IPS-NIHi7 (cell line): ENCODE results near the gene BTBD8.

Experiments used
- DNase-seq: peaks from one replicate; pipeline ENCODE4 v3.0.0; 2012; ENCODE audit warnings: mixed read lengths; ENCODE audit errors: extremely low spot score

BTBD8 gene

DNA sequence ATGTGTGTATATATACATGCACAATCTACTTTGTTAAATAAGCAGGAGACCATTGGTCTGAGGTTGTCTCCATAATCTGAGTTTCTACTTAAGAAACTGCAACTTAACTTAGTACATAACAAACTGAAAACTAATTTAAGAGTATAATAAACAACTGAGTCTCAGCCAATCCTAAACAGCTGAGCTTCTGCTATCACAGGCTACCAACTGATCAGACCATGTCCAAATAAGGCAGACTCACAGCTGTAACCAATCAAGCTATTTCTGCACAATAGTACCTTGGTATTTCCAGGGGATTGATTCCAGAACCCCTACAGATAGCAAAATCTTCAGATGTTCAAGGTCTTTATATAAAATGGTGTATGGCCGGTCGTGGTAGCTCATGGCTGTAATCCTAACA is 111.6 kb downstream of the BTBD8 start:
- no peak for DNase-seq

DNA sequence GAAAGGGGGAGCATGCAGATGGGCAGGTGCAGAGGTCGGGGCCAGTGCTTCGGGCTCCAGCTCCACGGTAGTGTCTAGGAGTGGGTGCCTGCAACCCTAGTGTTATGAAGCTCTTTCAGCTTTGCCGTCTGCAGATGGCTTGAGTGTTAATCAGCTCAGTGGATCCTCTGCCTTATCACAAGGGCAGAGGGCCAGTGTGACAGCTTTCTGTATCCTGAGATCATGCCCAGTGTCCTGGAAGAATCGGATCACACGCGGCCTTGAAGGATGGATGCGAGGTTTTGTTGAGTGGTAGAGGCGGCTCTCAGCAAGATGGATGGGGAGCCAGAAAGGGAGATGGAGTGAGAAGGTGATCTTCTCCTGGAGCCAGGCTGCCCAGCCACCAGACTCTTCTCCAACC is 112.1 kb downstream of the BTBD8 start:
- no peak for DNase-seq

- DNase-seq: no peak
Observed at GRCh38 chr1:92194511-92194910, 114.4 kb downstream of the BTBD8 start.

DNA sequence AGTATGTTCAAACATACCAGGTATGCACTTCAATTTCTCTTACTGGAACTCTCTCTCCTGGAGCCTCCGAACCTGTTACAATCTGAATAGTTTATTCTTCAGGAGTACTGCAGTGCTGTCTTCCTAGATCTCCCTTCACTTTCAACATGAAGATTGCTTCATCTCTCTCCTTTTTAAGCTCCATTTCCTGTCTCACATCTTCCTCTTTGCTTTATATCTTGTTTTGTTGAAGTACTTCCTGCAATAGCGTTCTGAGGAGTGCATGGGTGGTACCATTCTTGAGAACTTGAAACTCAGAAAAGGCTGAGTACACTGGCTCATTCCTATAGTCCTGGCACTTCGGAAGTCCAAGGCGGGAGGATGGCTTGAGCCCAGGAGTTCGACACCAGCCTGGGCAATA is 121.8 kb downstream of the BTBD8 start:
- no peak for DNase-seq

DNA sequence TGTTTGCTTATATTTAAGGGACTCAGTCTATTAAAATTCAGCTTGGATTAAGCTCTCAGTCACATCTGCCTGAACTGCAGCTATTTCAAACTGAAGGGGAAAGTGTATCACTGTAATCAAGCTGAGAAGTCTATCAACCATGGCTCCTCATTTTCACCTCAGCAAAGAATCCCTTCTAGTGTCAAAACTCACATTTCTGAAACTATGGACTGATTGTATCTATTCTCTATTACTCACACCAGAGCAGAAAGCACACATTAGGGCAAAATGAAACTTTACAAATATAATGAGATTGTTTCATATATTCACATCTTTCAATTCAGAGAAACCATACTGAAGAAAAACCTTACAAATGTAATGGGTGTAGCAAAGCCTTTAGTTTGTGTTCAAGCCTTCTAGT is 123.0 kb downstream of the BTBD8 start:
- no peak for DNase-seq

GRCh38 chr1:92210701-92211100 is 130.6 kb downstream of the BTBD8 start:
- DNase-seq: no peak

GRCh38 chr1:92211166-92211565 is 131.0 kb downstream of the BTBD8 start:
- DNase-seq: no peak

DNA sequence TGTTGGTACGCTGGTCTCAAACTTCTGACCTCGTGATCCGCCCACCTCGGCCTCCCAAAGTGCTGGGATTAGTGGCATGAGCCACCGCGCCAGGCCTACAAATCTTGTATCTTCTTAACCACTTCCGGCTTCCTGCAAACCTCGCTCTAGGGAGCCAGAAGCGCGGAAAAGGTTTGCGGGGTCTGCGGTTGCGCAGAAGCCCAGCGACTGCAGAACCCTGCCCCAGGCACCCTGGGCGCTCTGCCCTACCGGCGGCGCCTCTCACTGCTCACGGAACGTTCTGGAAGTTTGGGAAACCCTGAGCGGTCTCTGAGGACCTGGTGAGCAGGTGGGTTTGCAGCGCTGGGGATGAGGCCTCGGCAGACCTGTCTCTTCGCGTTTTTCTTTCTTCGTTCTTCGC is 137.6 kb downstream of the BTBD8 start, which contains the start of gene C1orf146:
TSS of gene C1orf146 (plus strand) at position 195 of the 400 bp plus-strand sequence. CDS start 13,506 bp downstream, outside the sequence.
- no peak for DNase-seq

- DNase-seq: no peak
Observed at GRCh38 chr1:92218559-92218958, 138.4 kb downstream of the BTBD8 start.

DNA sequence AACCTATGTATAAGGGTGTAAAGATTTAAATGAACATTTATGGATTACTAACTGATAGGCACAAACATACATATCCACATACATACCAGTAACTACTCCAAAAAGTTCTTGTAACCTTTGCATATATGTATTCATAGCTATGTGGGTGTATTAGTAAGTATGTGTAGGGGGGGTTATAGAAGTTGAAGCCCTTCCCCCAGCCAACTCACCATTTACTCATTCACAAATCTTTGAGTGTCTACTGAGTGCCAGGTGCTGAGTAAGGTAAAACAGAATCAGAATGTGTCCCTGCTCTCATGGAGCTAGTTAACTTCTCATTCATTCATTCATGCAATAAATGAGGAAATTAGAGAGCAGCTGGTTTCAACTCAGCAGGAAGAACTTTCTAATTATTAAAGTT is 138.9 kb downstream of the BTBD8 start:
- no peak for DNase-seq

- DNase-seq: no peak
Observed at GRCh38 chr1:92228401-92228800, 148.3 kb downstream of the BTBD8 start.

DNA sequence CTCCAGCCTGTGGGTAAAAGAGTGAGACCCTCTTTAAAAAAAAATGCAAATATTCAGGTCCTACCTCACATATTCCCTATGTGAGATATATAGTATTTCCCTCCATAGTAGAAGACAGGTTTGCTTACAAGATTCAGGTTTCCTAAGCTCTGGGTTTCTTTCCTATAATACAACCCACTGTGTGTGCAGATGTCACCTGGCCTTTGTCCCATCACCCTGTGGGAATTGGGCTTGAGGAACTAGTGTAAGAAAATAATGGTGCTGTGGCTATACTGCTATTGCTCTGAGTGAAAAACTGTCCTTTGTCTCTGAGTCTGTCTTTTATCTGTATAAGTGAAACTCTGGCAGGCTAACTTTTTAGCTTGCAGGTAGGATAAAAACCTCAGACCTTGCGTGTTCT is 150.6 kb downstream of the BTBD8 start:
- no peak for DNase-seq
